GM23248 (cell line): Measurements from ENCODE around the gene MTERF2. TPM values are rescaled to one million over a fixed set of nuclear protein-coding genes. Genes with fewer than 3 reads are reported as not detected.

Experiments used
- DNase-seq: peaks from one replicate; pipeline ENCODE4 v3.0.0-alpha.2; 2015
- H2AFZ ChIP-seq: fragments of 200-600 bp; sonication (generic); 2 replicates; pipeline ENCODE4 v1.6.1; 2016; ENCODE audit warnings: antibody characterized with exemption
- H3F3A ChIP-seq: fragments of 200-600 bp; sonication (generic); 2 replicates; pipeline ENCODE4 v1.6.1; 2016; ENCODE audit warnings: mild to moderate bottlenecking, antibody characterized with exemption, mixed run types; ENCODE audit not compliant: insufficient read depth
- H3K27ac ChIP-seq: fragments of 200-600 bp; sonication (generic); 2 replicates; pipeline ENCODE4 v1.5.1; 2016; ENCODE audit warnings: mild to moderate bottlenecking
- H3K27me3 ChIP-seq: fragments of 200-600 bp; sonication (generic); replicated peaks from 2 replicates; pipeline ENCODE4 v1.6.1; 2016; ENCODE audit warnings: mild to moderate bottlenecking; ENCODE audit not compliant: insufficient read depth
- H3K36me3 ChIP-seq: fragments of 200-600 bp; sonication (generic); 2 replicates; pipeline ENCODE4 v1.6.1; 2016; ENCODE audit warnings: low read depth, mild to moderate bottlenecking
- H3K4me1 ChIP-seq: fragments of 200-600 bp; sonication (generic); 2 replicates; pipeline ENCODE4 v1.6.1; 2016; ENCODE audit warnings: mild to moderate bottlenecking; ENCODE audit not compliant: insufficient read depth
- H3K4me2 ChIP-seq: fragments of 200-600 bp; sonication (generic); one replicate; pipeline ENCODE4 v1.6.1; 2016; ENCODE audit warnings: mild to moderate bottlenecking; ENCODE audit not compliant: unreplicated experiment
- H3K4me3 ChIP-seq: fragments of 200-600 bp; sonication (generic); 2 replicates; pipeline ENCODE4 v1.5.1; 2016; ENCODE audit warnings: mild to moderate bottlenecking
- H3K79me2 ChIP-seq: fragments of 200-600 bp; sonication (generic); 2 replicates; pipeline ENCODE4 v1.6.1; 2016; ENCODE audit warnings: mild to moderate bottlenecking; ENCODE audit not compliant: insufficient read depth
- H3K9ac ChIP-seq: fragments of 200-600 bp; sonication (generic); 2 replicates; pipeline ENCODE4 v1.6.1; 2016; ENCODE audit warnings: mild to moderate bottlenecking
- H3K9me2 ChIP-seq: fragments of 200-600 bp; sonication (generic); 2 replicates; pipeline ENCODE4 v1.6.1; 2016; ENCODE audit warnings: mixed run types, mild to moderate bottlenecking, moderate library complexity; ENCODE audit not compliant: insufficient read depth
- H3K9me3 ChIP-seq: fragments of 200-600 bp; sonication (generic); one replicate; pipeline ENCODE4 v1.6.1; 2017; ENCODE audit warnings: low read depth
- H4K20me1 ChIP-seq: fragments of 200-600 bp; sonication (generic); 2 replicates; pipeline ENCODE4 v1.6.0; 2016; ENCODE audit not compliant: insufficient read depth
- EZH2 ChIP-seq: fragments of 200-600 bp; sonication (generic); IDR thresholded peaks from 2 replicates; pipeline ENCODE4 v1.6.1; 2018; ENCODE audit warnings: antibody characterized with exemption, mild to moderate bottlenecking; ENCODE audit not compliant: insufficient read depth, poor library complexity, severe bottlenecking
- EZH2phosphoT487 ChIP-seq: fragments of 200-600 bp; sonication (generic); IDR thresholded peaks from 2 replicates; pipeline ENCODE4 v1.6.1; 2018; ENCODE audit warnings: antibody characterized with exemption, moderate library complexity, mild to moderate bottlenecking, low read depth; ENCODE audit not compliant: insufficient read depth
- WGBS, 2 experiments: methylation state at CpG; one replicate each; pipeline ENCODE4 v1.1.6; 2015 to 2017; ENCODE audit warnings: low lambda C conversion rate in 2 of 2, low coverage in 1 of 2; ENCODE audit errors: missing lambda C conversion rate in 2 of 2; 5-methylcytosine and 5-hydroxymethylcytosine counted together
- in situ Hi-C: fragments of 300-500 bp; cut with MboI; formaldehyde crosslinking; loops from 2 replicates; pipeline ENCODE4 v1.15.0; 2020
- polyA plus RNA-seq: library from polyadenylated mRNA; unstranded; fragments of >200 nt; fragmentation: Nextera tagmentation; extraction: Ambion mirVana; gene quantifications from 2 replicates; pipeline ENCODE4 v1.2.1, GENCODE V29; 2016
- total RNA-seq: library from RNA; depleted of rRNA; stranded (reverse); fragments of >200 nt; shearing (Covaris generic); gene quantifications from 2 replicates; pipeline ENCODE4 v1.2.3, GENCODE V29; 2014

MTERF2 gene
- total and polyA plus RNA-seq, 2 experiments from 2014 or later, result 4.6 to 7.7 TPM

DNA sequence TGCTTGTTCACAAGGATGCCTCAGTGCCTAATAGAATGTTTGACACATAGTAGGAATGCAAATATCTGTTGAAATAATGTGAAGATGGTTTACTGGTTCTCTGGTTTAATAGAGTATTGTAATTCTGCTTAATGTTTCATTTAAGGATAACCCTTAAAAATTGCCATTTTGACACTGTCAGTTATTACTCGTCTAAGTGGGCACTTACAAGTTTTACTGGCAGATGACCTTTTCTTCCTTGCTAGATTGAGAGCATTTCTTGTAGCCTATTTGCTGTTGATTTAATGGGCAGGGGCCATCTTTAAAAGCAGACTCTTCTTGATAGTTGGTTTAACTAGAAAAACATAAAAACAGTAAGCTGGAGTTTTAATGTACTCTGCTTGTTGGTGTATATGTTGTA, 29.4 kb downstream of the MTERF2 start:
- no peaks in the 10 kb centered on the region for H3K9me2 ChIP-seq
- H3F3A ChIP-seq, result peaks cover 35% of the 10 kb centered on the region
- in situ Hi-C loops, result no loop called here
- H2AFZ ChIP-seq, result no peak overlapping the region
- peaks cover 75% of the 10 kb centered on the region for H3K79me2 ChIP-seq
- H3K4me2 ChIP-seq, result peak overlapping the region; percentile 94
- H4K20me1 ChIP-seq, result peaks cover 26% of the 10 kb centered on the region; the same call in 1 of the 2 replicates
- no peaks in the 10 kb centered on the region for H3K27me3 ChIP-seq
- H3K9ac ChIP-seq, result peak overlapping the region; percentile 100
- peak overlapping the region; percentile 97 for H3K4me3 ChIP-seq
- TF ChIP-seq EZH2phosphoT487, result no peak
- TF ChIP-seq EZH2, result no peak
- peak overlapping the region; percentile 99 for H3K27ac ChIP-seq
- WGBS, 2 experiments, result 0 to 2% methylated on average over 1 of the region's 1 CpG
- no peaks in the 10 kb centered on the region for H3K9me3 ChIP-seq
- no peak for DNase-seq
- H3K36me3 ChIP-seq, result peaks cover 12% of the 10 kb centered on the region; the same call in 1 of the 2 replicates
- H3K4me1 ChIP-seq, result peaks cover 47% of the 10 kb centered on the region

- H3K27me3 ChIP-seq, result no peaks in the 10 kb centered on the region
- DNase-seq, result peak; percentile 87
- peak overlapping the region; percentile 97 for H3K4me3 ChIP-seq
- H3K9ac ChIP-seq, result peak overlapping the region; percentile 100
- peak overlapping the region; percentile 99 for H3K27ac ChIP-seq
- H4K20me1 ChIP-seq, result peaks cover 15% of the 10 kb centered on the region; the same call in 1 of the 2 replicates
- H3K4me2 ChIP-seq, result peak overlapping the region; percentile 94
- in situ Hi-C loops, result no loop called here
- no peaks in the 10 kb centered on the region for H3K9me3 ChIP-seq
- 0 out of 2 replicates have a peak, but pooled peaks cover 7% of the 10 kb centered on the region for H3K36me3 ChIP-seq
- H2AFZ ChIP-seq, result peak overlapping the region; percentile 18; the same call in 1 of the 2 replicates
- peaks cover 32% of the 10 kb centered on the region for H3K4me1 ChIP-seq
- no peaks in the 10 kb centered on the region for H3K9me2 ChIP-seq
- 1% methylated on average over 18 to 33 of the region's 34 CpGs for WGBS, 2 experiments
- H3K79me2 ChIP-seq, result peaks cover 61% of the 10 kb centered on the region
- no peak for TF ChIP-seq EZH2phosphoT487
- H3F3A ChIP-seq, result peaks cover 35% of the 10 kb centered on the region
Measured at GRCh38 chr12:106956048-106956578, 30.8 kb downstream of the MTERF2 start.

- H3K79me2 ChIP-seq, result peaks cover 55% of the 10 kb centered on the region
Measured at GRCh38 chr12:106955377-106956047, 31.4 kb downstream of the MTERF2 start, which contains the start of gene TMEM263. Gene TMEM263 (plus strand): TSS chr12:106955907. CDS start chr12:106967117, 11,210 bp downstream.

GRCh38 chr12:106954462-106955376, 32.2 kb downstream of the MTERF2 start:
- TF ChIP-seq EZH2, result no peak
- TF ChIP-seq EZH2phosphoT487, result no peak
- Histone ChIP-seq H3K79me2 (peaks cover 47% of the 10 kb centered on the region), H3K4me1 (peaks cover 21% of the 10 kb centered on the region), H3K9me3 (no peaks in the 10 kb centered on the region), H3K27ac (peak overlapping the region; percentile 99), H3K9ac (peak overlapping the region; percentile 100), H2AFZ (peak overlapping the region; percentile 80), H3F3A (peaks cover 35% of the 10 kb centered on the region), H4K20me1 (peaks cover 15% of the 10 kb centered on the region; the same call in 1 of the 2 replicates), H3K4me2 (peak overlapping the region; percentile 73), H3K4me3 (peak overlapping the region; percentile 97), H3K27me3 (no peaks in the 10 kb centered on the region), H3K36me3 (0 out of 2 replicates have a peak, but pooled peaks cover 4% of the 10 kb centered on the region), H3K9me2 (no peaks in the 10 kb centered on the region)
- in situ Hi-C loops, result no loop called here
- DNase-seq, result peak; percentile 74
- 31 to 32% methylated on average over 36 of the region's 36 CpGs for WGBS, 2 experiments

More at GRCh38 chr12:106955377-106956047, 31.4 kb downstream of the MTERF2 start, which contains the start of gene TMEM263:
- Histone ChIP-seq H3K27ac (peak within 1 kb of the TSS; percentile 99), H4K20me1 (peaks cover 15% of the 10 kb centered on the region; the same call in 1 of the 2 replicates), H3K27me3 (no peaks in the 10 kb centered on the region), H3K4me2 (peak within 1 kb of the TSS; percentile 94), H3K9me3 (no peaks in the 10 kb centered on the region), H3K9ac (peak within 1 kb of the TSS; percentile 100), H2AFZ (peak within 1 kb of the TSS; percentile 80), H3K36me3 (0 out of 2 replicates have a peak, but pooled peaks cover 7% of the 10 kb centered on the region), H3K9me2 (no peaks in the 10 kb centered on the region), H3K4me1 (peaks cover 28% of the 10 kb centered on the region), H3F3A (peaks cover 35% of the 10 kb centered on the region), H3K4me3 (peak within 1 kb of the TSS; percentile 97)
- in situ Hi-C loops, result no loop called here
- 1% methylated on average over 37 to 65 of the region's 88 CpGs for WGBS, 2 experiments
- DNase-seq, result peak; percentile 98
- no peak for TF ChIP-seq EZH2
- TF ChIP-seq EZH2phosphoT487, result no peak
